ENCODE measurements around the gene TNFRSF21. TPM values are rescaled to one million over a fixed set of nuclear protein-coding genes. Genes with fewer than 3 reads are reported as not detected.
"Not testable (repeated sequence)": the region's sequence is repeated elsewhere in the genome, so short reads cannot be mapped to it uniquely, and the experiment has no call there.

The TNFRSF21 gene
- total RNA-seq, 1 donor from 2014 or later: 74.2 TPM

DNA sequence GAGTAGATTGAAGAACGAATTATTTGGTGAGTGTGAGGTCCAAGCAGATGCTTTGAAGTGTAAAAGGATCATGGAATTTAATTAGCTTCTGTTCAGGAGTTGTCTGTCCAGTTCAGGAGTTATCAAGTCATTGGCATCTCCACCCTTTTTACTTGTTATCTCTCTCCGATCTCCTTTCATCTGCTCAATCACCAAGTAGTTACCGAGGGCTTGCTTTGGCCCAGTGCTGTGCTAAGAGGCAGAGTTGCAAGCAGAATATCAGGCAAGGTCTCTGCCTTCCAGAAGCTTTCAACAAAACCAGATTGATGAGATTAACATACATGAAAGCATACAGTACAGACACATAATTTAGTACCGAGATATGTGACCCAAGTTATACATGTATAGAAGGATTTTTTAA, 10.2 kb upstream of the TNFRSF21 start:
- H3K27me3 Mint-ChIP-seq: no peaks in the 10 kb centered on the region
- H3K4me3 Mint-ChIP-seq: no peak overlapping the region
- no peaks in the 10 kb centered on the region for H3K9me3 Mint-ChIP-seq
- no peaks in the 10 kb centered on the region for H3K4me1 Mint-ChIP-seq (ENCODE audit: unreplicated experiment)
- no peak overlapping the region for H3K27ac Mint-ChIP-seq
- no peaks in the 10 kb centered on the region for H3K36me3 Mint-ChIP-seq
- TF ChIP-seq, protein P1, sequence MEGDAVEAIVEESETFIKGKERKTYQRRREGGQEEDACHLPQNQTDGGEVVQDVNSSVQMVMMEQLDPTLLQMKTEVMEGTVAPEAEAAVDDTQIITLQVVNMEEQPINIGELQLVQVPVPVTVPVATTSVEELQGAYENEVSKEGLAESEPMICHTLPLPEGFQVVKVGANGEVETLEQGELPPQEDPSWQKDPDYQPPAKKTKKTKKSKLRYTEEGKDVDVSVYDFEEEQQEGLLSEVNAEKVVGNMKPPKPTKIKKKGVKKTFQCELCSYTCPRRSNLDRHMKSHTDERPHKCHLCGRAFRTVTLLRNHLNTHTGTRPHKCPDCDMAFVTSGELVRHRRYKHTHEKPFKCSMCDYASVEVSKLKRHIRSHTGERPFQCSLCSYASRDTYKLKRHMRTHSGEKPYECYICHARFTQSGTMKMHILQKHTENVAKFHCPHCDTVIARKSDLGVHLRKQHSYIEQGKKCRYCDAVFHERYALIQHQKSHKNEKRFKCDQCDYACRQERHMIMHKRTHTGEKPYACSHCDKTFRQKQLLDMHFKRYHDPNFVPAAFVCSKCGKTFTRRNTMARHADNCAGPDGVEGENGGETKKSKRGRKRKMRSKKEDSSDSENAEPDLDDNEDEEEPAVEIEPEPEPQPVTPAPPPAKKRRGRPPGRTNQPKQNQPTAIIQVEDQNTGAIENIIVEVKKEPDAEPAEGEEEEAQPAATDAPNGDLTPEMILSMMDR (conservative IDR thresholded peaks at IDR 0.05): no peak
- DNase-seq (ENCODE audit: extremely low spot score, unreplicated experiment): no peak

GRCh38 chr6:47319382-47319781, 9.7 kb upstream of the TNFRSF21 start:
- DNase-seq (ENCODE audit: extremely low spot score, unreplicated experiment): no peak
- H3K9me3 Mint-ChIP-seq: no peaks in the 10 kb centered on the region
- H3K36me3 Mint-ChIP-seq: no peaks in the 10 kb centered on the region
- H3K27me3 Mint-ChIP-seq: no peaks in the 10 kb centered on the region
- TF ChIP-seq, protein P1 (conservative IDR thresholded peaks at IDR 0.05): no peak
- H3K27ac Mint-ChIP-seq: no peak overlapping the region
- no peak overlapping the region for H3K4me3 Mint-ChIP-seq
- no peaks in the 10 kb centered on the region for H3K4me1 Mint-ChIP-seq (ENCODE audit: unreplicated experiment)

DNA sequence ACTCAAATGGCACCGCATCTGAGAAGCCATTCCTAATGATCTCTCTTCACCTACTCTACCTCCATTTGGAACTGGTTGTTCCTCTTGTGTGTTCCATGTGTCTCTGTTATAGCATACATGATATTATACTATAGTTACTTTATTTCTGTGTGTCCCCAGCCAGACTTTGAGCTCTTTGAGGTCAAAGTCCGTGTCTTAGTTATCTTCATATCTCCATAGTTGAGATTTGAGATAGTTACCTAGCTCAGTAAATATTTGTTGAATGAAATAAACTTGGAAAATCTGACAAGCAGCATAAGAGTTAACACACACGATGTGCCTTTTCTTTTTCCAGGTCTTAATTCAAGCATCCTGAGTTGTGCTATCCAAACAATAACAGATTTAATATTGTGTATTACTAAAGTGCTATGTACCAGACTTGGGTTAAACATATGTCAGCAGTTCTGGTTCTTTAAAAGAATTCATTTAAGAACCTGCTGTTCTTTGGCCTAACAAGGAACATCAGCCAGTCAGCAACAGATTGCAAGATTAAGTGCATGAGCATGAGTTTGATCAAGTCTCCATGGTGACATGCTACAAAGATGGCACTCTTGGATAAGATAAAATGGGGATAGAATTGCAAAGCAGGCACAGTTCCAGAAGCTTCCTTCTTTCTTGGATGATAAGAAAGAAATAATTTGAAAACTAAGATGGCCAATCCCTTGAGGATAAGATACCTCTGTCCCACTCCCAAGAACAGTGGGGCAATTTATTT, 8.7 kb upstream of the TNFRSF21 start:
- no peak for DNase-seq (ENCODE audit: extremely low spot score, unreplicated experiment)
- H3K36me3 Mint-ChIP-seq: no peaks in the 10 kb centered on the region
- no peaks in the 10 kb centered on the region for H3K9me3 Mint-ChIP-seq
- H3K27me3 Mint-ChIP-seq: no peaks in the 10 kb centered on the region
- H3K27ac Mint-ChIP-seq: no peak overlapping the region
- no peaks in the 10 kb centered on the region for H3K4me1 Mint-ChIP-seq (ENCODE audit: unreplicated experiment)
- TF ChIP-seq, protein P1 (conservative IDR thresholded peaks at IDR 0.05): no peak
- no peak overlapping the region for H3K4me3 Mint-ChIP-seq

- H3K4me1 Mint-ChIP-seq (ENCODE audit: unreplicated experiment); H3K27ac Mint-ChIP-seq; H3K4me3 Mint-ChIP-seq; H3K27me3 Mint-ChIP-seq; H3K9me3 Mint-ChIP-seq; H3K36me3 Mint-ChIP-seq; DNase-seq (ENCODE audit: extremely low spot score, unreplicated experiment): not testable (repeated sequence)
These were observed 5.5 kb upstream of the TNFRSF21 start for GRCh38 chr6:47315181-47315580.

DNA sequence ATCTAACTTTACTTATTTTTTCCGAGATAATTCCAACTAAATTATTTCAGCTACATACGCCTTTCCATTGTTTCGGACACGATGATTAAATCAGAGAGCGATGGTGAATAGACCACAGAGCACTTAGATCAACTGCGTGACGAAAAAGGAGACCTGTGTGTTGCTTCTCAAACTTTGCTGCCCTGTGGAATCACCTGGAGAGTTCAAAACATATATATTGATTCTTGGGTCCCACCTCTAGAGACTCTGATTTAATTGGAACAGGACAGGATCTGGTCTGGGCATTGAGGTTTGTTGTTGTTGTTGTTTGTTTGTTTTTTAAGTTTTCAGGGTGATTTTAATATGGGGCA, 401 bp upstream of the TNFRSF21 start:
- H3K9me3 Mint-ChIP-seq: no peaks in the 10 kb centered on the region
- H3K36me3 Mint-ChIP-seq: peaks cover 4% of the 10 kb centered on the region
- H3K4me1 Mint-ChIP-seq (ENCODE audit: unreplicated experiment): peaks cover 17% of the 10 kb centered on the region
- H3K27ac Mint-ChIP-seq: peak overlapping the region; percentile 51
- no peaks in the 10 kb centered on the region for H3K27me3 Mint-ChIP-seq
- TF ChIP-seq, protein P1 (conservative IDR thresholded peaks at IDR 0.05): no peak
- DNase-seq (ENCODE audit: extremely low spot score, unreplicated experiment): no peak
- H3K4me3 Mint-ChIP-seq: peak overlapping the region; percentile 94

DNA sequence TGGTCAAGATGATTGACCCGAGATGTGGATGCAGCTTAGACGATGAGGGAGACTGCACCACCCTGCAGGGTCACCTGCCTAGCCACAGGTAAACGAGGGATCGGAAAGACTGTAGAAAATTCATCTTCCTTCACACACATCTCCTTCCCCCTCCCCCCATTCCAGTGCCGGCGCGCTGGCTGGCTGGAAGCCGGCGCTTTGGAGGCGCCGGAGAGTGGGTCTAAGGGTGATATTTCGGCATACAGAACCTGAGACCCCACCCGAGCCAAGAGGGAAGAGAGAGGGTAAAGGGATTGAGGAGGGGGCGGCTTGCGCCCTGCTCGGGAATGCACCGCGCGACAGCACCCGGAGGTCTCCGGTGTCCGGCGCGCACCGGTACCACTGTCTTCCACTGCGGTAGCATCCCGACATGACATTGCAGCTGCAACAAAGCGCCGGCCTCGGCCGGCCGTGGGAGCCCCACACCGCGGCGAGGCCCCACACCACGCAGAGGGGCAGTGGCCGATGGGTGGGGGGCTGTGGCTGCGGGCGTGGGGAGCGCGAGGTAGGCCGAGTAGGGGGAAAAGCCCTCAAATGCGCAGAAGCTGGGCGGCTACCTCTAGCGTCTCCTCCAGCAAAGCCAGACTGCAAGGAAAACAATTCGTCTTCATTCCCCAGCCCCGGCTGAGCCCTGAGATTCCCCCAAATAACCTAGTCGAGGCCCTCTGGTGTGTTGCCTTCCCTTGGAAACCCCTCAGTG, 984 bp downstream of the TNFRSF21 start:
- Mint-ChIP-seq H3K36me3 (peaks cover 4% of the 10 kb centered on the region), H3K4me3 (peak overlapping the region; percentile 94), H3K27me3 (no peaks in the 10 kb centered on the region), H3K4me1 (ENCODE audit: unreplicated experiment) (peaks cover 25% of the 10 kb centered on the region), H3K9me3 (no peaks in the 10 kb centered on the region), H3K27ac (peak overlapping the region; percentile 82)
- TF ChIP-seq, protein P1 (conservative IDR thresholded peaks at IDR 0.05): no peak
- DNase-seq (ENCODE audit: extremely low spot score, unreplicated experiment): peak; percentile 70
